B cell (primary cell): Measurements from ENCODE around the gene SIK1.
"Not testable (repeated sequence)": the region's sequence is repeated elsewhere in the genome, so short reads cannot be mapped to it uniquely, and the experiment has no call there.

Source experiments
- EZH2 ChIP-seq: IDR thresholded peaks from 2 replicates; pipeline ENCODE4 v1.6.1; 2012; ENCODE audit warnings: borderline replicate concordance, low read depth, mild to moderate bottlenecking, moderate library complexity, low read length; ENCODE audit not compliant: insufficient read depth, poor library complexity, severe bottlenecking
- TF ChIP-seq, protein P1 (sequence below): fragments of 200-600 bp; IDR thresholded peaks from one replicate; pipeline ENCODE4 v1.8.0; 2022; ENCODE audit warnings: antibody characterized with exemption, mild to moderate bottlenecking

DNA sequence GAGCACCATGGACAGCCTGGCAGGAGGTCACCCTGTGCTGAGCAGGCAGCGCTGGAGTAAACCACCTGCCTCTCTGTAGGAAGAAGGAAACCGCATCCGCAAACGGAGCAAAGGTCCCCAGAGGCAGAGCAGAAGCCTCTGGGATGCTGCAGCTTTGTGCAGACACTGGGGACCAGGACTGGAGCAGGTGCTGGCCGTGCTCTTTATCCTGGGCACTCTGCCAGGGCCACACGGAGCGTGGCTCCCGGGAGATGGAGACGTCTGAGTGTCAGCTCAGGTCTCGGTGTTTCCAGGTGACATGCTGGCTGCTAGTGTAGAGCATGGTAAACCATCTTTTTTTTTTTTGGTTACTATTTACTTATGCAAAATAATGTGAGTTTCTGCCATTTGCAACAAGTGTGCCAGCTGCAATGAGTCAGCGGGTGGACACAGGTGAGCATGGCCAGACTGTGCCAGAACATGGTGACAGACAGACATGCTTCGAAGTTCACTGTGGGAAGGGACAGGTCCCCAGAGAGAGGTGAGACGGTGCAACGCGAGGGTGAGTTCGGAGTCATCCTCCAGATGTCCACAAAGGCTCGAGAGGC lies 4.0 kb upstream of the SIK1 start:
- TF ChIP-seq, protein P1, sequence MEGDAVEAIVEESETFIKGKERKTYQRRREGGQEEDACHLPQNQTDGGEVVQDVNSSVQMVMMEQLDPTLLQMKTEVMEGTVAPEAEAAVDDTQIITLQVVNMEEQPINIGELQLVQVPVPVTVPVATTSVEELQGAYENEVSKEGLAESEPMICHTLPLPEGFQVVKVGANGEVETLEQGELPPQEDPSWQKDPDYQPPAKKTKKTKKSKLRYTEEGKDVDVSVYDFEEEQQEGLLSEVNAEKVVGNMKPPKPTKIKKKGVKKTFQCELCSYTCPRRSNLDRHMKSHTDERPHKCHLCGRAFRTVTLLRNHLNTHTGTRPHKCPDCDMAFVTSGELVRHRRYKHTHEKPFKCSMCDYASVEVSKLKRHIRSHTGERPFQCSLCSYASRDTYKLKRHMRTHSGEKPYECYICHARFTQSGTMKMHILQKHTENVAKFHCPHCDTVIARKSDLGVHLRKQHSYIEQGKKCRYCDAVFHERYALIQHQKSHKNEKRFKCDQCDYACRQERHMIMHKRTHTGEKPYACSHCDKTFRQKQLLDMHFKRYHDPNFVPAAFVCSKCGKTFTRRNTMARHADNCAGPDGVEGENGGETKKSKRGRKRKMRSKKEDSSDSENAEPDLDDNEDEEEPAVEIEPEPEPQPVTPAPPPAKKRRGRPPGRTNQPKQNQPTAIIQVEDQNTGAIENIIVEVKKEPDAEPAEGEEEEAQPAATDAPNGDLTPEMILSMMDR, result not testable (repeated sequence)
- not testable (repeated sequence) for TF ChIP-seq EZH2
